GM12878 (cell line): Measurements from ENCODE around the gene ZNF311. TPM values are rescaled to one million over a fixed set of nuclear protein-coding genes. Genes with fewer than 3 reads are reported as not detected.

Source experiments
- ATAC-seq: fragments of 200-7000 bp; cut with Tn5 transposase; 3 replicates; pipeline ENCODE4 v1.9.1; 2020; ENCODE audit warnings: mild to moderate bottlenecking, moderate library complexity
- BruUV-seq: library from RNA; stranded (reverse); fragments of 400-500 nt; replicated peaks from 2 replicates; lab custom pipeline; 2021; lab: Mats Ljungman, UMichigan
- CTCF ChIA-PET: fragments of 300-600 bp; sonication (Branson Sonifier 250); formaldehyde crosslinking; extraction: SDS; loops from one replicate; lab custom pipeline; 2021; ENCODE audit warnings: inconsistent platforms; lab: Yijun Ruan, JAX
- POLR2A ChIA-PET: fragments of 350-600 bp; formaldehyde crosslinking; extraction: SDS; loops from one replicate; lab custom pipeline; 2021; ENCODE audit warnings: inconsistent platforms; lab: Charles Lee
- RAD21 ChIA-PET: fragments of 300-600 bp; sonication (Branson Sonifier 250); formaldehyde crosslinking; loops from one replicate; lab custom pipeline; 2023; ENCODE audit warnings: antibody characterized with exemption; ENCODE audit not compliant: unreplicated experiment; lab: Charles Lee
- SMC1A ChIA-PET: fragments of 300-600 bp; sonication (Branson Sonifier 250); formaldehyde crosslinking; loops from one replicate; lab custom pipeline; 2023; ENCODE audit not compliant: unreplicated experiment, uncharacterized antibody; lab: Charles Lee
- DNase-seq: peaks from one replicate; pipeline ENCODE4 v3.0.0-alpha.2; 2011; ENCODE audit warnings: low read depth, low spot score
- FAIRE-seq: peaks from 3 replicates; lab custom pipeline; 2011; peaks lifted over from hg19 to GRCh38; lab: Jason Lieb, UNC
- H2AFZ ChIP-seq: 2 replicates; pipeline ENCODE4 v1.6.0; 2011; ENCODE audit warnings: low read depth, low read length, control low read depth; ENCODE audit not compliant: control insufficient read depth
- H3K27ac ChIP-seq: 2 replicates; pipeline ENCODE4 v1.5.1; 2011; ENCODE audit warnings: control low read depth; ENCODE audit not compliant: control insufficient read depth, insufficient read depth
- H3K27me3 ChIP-seq, 2 experiments: replicated peaks in 1 of 2; 2 replicates each; pipeline versions ENCODE4 v1.6.0 to v1.6.1; 2011; ENCODE audit warnings: low read length in 1 of 2; ENCODE audit not compliant: control insufficient read depth in 2 of 2, insufficient read depth in 2 of 2
- H3K36me3 ChIP-seq, 2 experiments: 2 replicates each; pipeline ENCODE4 v1.5.1; 2011; ENCODE audit warnings: low read length in 1 of 2; ENCODE audit not compliant: control insufficient read depth in 2 of 2, insufficient read depth in 2 of 2
- H3K4me1 ChIP-seq: 2 replicates; pipeline ENCODE4 v1.6.1; 2011; ENCODE audit warnings: mild to moderate bottlenecking, low read length, moderate library complexity, mixed read lengths; ENCODE audit not compliant: control insufficient read depth, insufficient read depth
- H3K4me2 ChIP-seq: 2 replicates; pipeline ENCODE4 v1.6.0; 2011; ENCODE audit warnings: control low read depth; ENCODE audit not compliant: control insufficient read depth, insufficient read depth
- H3K4me3 ChIP-seq: fragments of 200-600 bp; sonication (generic); 2 replicates; pipeline ENCODE4 v1.5.1; 2016
- H3K79me2 ChIP-seq: 2 replicates; pipeline ENCODE4 v1.6.0; 2011; ENCODE audit warnings: low read length; ENCODE audit not compliant: control insufficient read depth, insufficient read depth
- H3K9ac ChIP-seq: 2 replicates; pipeline ENCODE4 v1.8.0; 2011; ENCODE audit warnings: low read length, control low read depth, mixed read lengths; ENCODE audit not compliant: control insufficient read depth, insufficient read depth
- H3K9me3 ChIP-seq: replicated peaks from 3 replicates; pipeline ENCODE4 v1.5.1; 2011; ENCODE audit warnings: mild to moderate bottlenecking, low read length; ENCODE audit not compliant: control insufficient read depth, insufficient read depth
- H4K20me1 ChIP-seq: 2 replicates; pipeline ENCODE4 v1.6.0; 2011; ENCODE audit not compliant: control insufficient read depth, insufficient read depth
- BHLHE40 ChIP-seq, 2 experiments: fragments of 450-650 bp in 1 of 2; IDR thresholded peaks; 2 replicates each; pipeline ENCODE4 v1.6.1; 2011 to 2017; ENCODE audit warnings: low read depth in 2 of 2, borderline replicate concordance in 1 of 2, improper control_type of control experiment in 1 of 2, low read length in 1 of 2, mild to moderate bottlenecking in 1 of 2
- CREB1 ChIP-seq: IDR thresholded peaks from 2 replicates; pipeline ENCODE4 v1.6.1; 2012; ENCODE audit warnings: low read depth, mild to moderate bottlenecking, inconsistent platforms
- PAX8 ChIP-seq: fragments of 450-650 bp; IDR thresholded peaks from 2 replicates; pipeline ENCODE4 v1.6.1; 2017; ENCODE audit warnings: mild to moderate bottlenecking, moderate library complexity
- SIX5 ChIP-seq: IDR thresholded peaks from 2 replicates; pipeline ENCODE4 v1.6.1; 2011; ENCODE audit warnings: mild to moderate bottlenecking, low read depth, low read length, moderate library complexity; ENCODE audit not compliant: severe bottlenecking
- SUPT20H ChIP-seq: IDR thresholded peaks from 2 replicates; pipeline ENCODE4 v1.6.1; 2011; ENCODE audit warnings: low read depth, mild to moderate bottlenecking, low read length, moderate library complexity, borderline replicate concordance; ENCODE audit not compliant: control insufficient read depth
- WGBS: methylation state at CpG from one replicate; pipeline ENCODE4 v1.1.6; 2016; ENCODE audit warnings: low lambda C conversion rate; ENCODE audit not compliant: insufficient replicate concordance, insufficient coverage; ENCODE audit errors: missing lambda C conversion rate; 5-methylcytosine and 5-hydroxymethylcytosine counted together
- in situ Hi-C: fragments of 300-500 bp; cut with MboI; formaldehyde crosslinking; loops from 9 replicates; pipeline ENCODE4 v1.14.3; 2018; ENCODE audit warnings: mixed read lengths
- intact Hi-C: fragments of 100-400 bp; cut with micrococcal nuclease; formaldehyde crosslinking; loops from one replicate; pipeline ENCODE4 v1.14.2; 2022; ENCODE audit not compliant: unreplicated experiment
- polyA plus RNA-seq, 11 experiments: library from polyadenylated mRNA; depleted of rRNA in 4 of 11; unstranded in 6 of 11; stranded (reverse) in 5 of 11; fragments of >200 nt; fragmentation: Nextera tagmentation in 4 of 11; fragmentation: Illumina TruSeq in 1 of 11; extraction: Ambion mirVana in 4 of 11; extraction: Trizol in 1 of 11; gene quantifications; 1 replicate in 1 of 11; 2 replicates in 10 of 11; pipeline versions ENCODE4 v1.2.1 to v1.2.3, GENCODE V29; 2011 to 2016; ENCODE audit warnings: inconsistent platforms in 2 of 11, missing spikeins in 2 of 11, low read depth in 1 of 11
- total RNA-seq, 4 experiments: library from RNA; depleted of rRNA in 3 of 4; stranded (reverse); fragments of >200 nt in 3 of 4; fragmentation: Illumina TruSeq in 1 of 4; extraction: Trizol in 1 of 4; gene quantifications; 2 replicates each; pipeline versions ENCODE4 v1.2.1 to v1.2.3, GENCODE V29; 2013 to 2021
- TF ChIP-seq, protein P1 (sequence below): IDR thresholded peaks from 2 replicates; pipeline ENCODE4 v1.6.1; 2011; ENCODE audit warnings: borderline replicate concordance, low read depth, mild to moderate bottlenecking, moderate library complexity, mixed read lengths, low read length; ENCODE audit not compliant: insufficient read depth; ENCODE audit errors: extremely low read length
- TF ChIP-seq, protein P2 (sequence below): fragments of 450-650 bp; IDR thresholded peaks from 2 replicates; pipeline ENCODE4 v1.6.1; 2014; ENCODE audit warnings: mild to moderate bottlenecking

The ZNF311 gene
- total and polyA plus RNA-seq, 10 of the 15 experiments (the other 5 are each of a cell fraction or from before 2014, with no cell fraction given), result 0.07 TPM; not detected in 9

DNA sequence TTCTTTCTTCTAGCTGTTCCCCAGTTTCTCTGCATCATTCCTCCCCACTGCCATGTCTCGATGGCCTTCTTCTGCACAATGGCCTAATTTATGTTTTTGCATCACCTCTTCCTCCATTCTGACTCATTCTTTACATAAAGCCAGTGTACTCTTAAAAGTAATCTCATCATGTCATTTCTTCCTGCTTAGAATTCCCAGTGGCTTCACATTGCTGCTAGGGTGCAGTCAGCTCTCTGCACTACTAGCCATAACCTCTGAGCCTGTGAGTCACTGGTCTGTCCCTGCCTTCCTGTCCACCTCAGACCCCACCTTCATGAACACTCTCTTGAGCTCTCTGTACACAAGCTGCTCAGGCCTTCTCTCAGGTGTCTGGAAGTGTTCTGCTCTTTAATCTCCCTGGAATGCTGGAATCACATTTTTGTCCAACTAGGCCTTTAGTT, 57.3 kb downstream of the ZNF311 start:
- Histone ChIP-seq H3K9ac (no peak overlapping the region), H2AFZ (no peak overlapping the region), H3K4me1 (no peaks in the 10 kb centered on the region; the same call in 1 of the 2 replicates), H4K20me1 (no peaks in the 10 kb centered on the region), H3K36me3 (no peaks in the 10 kb centered on the region), H3K27ac (no peak overlapping the region), H3K4me3 (no peak overlapping the region), H3K4me2 (no peak overlapping the region), H3K9me3 (no peaks in the 10 kb centered on the region), H3K27me3 (no peaks in the 10 kb centered on the region), H3K79me2 (no peaks in the 10 kb centered on the region)
- TF ChIP-seq PAX8 (no peak), SIX5 (no peak), BHLHE40 (IDR thresholded peaks at IDR 0.05; ENCODE audit: borderline replicate concordance in 1 of 2, low read depth in 2 of 2, low read length in 1 of 2) (no peak), CREB1 (no peak), SUPT20H (no peak)
- TF ChIP-seq, protein P1, sequence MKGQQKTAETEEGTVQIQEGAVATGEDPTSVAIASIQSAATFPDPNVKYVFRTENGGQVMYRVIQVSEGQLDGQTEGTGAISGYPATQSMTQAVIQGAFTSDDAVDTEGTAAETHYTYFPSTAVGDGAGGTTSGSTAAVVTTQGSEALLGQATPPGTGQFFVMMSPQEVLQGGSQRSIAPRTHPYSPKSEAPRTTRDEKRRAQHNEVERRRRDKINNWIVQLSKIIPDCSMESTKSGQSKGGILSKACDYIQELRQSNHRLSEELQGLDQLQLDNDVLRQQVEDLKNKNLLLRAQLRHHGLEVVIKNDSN, result no peak
- TF ChIP-seq, protein P2, sequence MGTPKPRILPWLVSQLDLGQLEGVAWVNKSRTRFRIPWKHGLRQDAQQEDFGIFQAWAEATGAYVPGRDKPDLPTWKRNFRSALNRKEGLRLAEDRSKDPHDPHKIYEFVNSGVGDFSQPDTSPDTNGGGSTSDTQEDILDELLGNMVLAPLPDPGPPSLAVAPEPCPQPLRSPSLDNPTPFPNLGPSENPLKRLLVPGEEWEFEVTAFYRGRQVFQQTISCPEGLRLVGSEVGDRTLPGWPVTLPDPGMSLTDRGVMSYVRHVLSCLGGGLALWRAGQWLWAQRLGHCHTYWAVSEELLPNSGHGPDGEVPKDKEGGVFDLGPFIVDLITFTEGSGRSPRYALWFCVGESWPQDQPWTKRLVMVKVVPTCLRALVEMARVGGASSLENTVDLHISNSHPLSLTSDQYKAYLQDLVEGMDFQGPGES, result no peak
- ATAC-seq (no peak), FAIRE-seq (no peak), DNase-seq (no peak)
- ChIA-PET CTCF (interaction anchor here (1.0 kb wide), 1 partner anchor 702 kb away, joined by 3 read pairs; no protein-coding TSS in a partner anchor), RAD21 (interaction anchor here (0.7 kb wide), 1 partner anchor 301 kb away, joined by 3 read pairs; no protein-coding TSS in a partner anchor), SMC1A (no interaction called here), POLR2A (no interaction called here)
- intact Hi-C loops, result loop anchor here (10.0 kb wide), 2 partner anchors 553 to 733 kb away; partner anchors contain the start of gene ZSCAN12
- 0% methylated on average over 1 of the region's 1 CpG for WGBS
- BruUV-seq, result no TSS peak
- in situ Hi-C loops, result no loop called here
